Loucy (cell line): ENCODE data around the gene TREML2.

Source experiments
- H2AFZ ChIP-seq: fragments of 200-600 bp; sonication (generic); 2 replicates; pipeline ENCODE4 v1.6.0; 2016; ENCODE audit warnings: antibody characterized with exemption, mild to moderate bottlenecking, low read length, moderate library complexity
- H3F3A ChIP-seq: fragments of 200-600 bp; 2 replicates; pipeline ENCODE4 v1.6.0; 2016; ENCODE audit warnings: antibody characterized with exemption, low read depth, mild to moderate bottlenecking
- H3K27me3 ChIP-seq: fragments of 200-600 bp; sonication (generic); 2 replicates; pipeline ENCODE4 v1.6.1; 2014; ENCODE audit warnings: low read length, mild to moderate bottlenecking; ENCODE audit not compliant: insufficient read depth, poor library complexity, severe bottlenecking
- H3K36me3 ChIP-seq: fragments of 200-600 bp; sonication (generic); 2 replicates; pipeline ENCODE4 v1.6.1; 2016; ENCODE audit warnings: low read length; ENCODE audit not compliant: insufficient read depth
- H3K4me1 ChIP-seq: fragments of 200-600 bp; sonication (generic); 2 replicates; pipeline ENCODE4 v1.5.1; 2014; ENCODE audit warnings: low read length, mild to moderate bottlenecking; ENCODE audit not compliant: insufficient read depth, poor library complexity, severe bottlenecking
- H3K4me2 ChIP-seq: fragments of 200-600 bp; sonication (generic); 2 replicates; pipeline ENCODE4 v1.6.0; 2014; ENCODE audit warnings: antibody characterized with exemption, low read length, low read depth, mild to moderate bottlenecking; ENCODE audit not compliant: poor library complexity, severe bottlenecking
- H3K4me3 ChIP-seq: fragments of 200-600 bp; sonication (generic); 2 replicates; pipeline ENCODE4 v1.5.1; 2014; ENCODE audit warnings: low read length, mild to moderate bottlenecking, mixed read lengths; ENCODE audit not compliant: poor library complexity, severe bottlenecking
- H3K79me2 ChIP-seq: fragments of 200-600 bp; sonication (generic); 2 replicates; pipeline ENCODE4 v1.6.1; 2014; ENCODE audit warnings: low read length; ENCODE audit not compliant: insufficient read depth
- H3K9ac ChIP-seq: fragments of 200-600 bp; sonication (generic); 2 replicates; pipeline ENCODE4 v1.6.0; 2014; ENCODE audit warnings: mild to moderate bottlenecking, low read depth, low read length, moderate library complexity; ENCODE audit not compliant: poor library complexity, severe bottlenecking
- H3K9me2 ChIP-seq: fragments of 200-600 bp; sonication (generic); replicated peaks from 2 replicates; pipeline ENCODE4 v1.6.1; 2016; ENCODE audit warnings: low read depth, low read length, mixed read lengths
- H3K9me3 ChIP-seq: fragments of 200-600 bp; sonication (generic); 2 replicates; pipeline ENCODE4 v1.6.1; 2014; ENCODE audit warnings: mild to moderate bottlenecking, antibody characterized with exemption, low read length, low read depth; ENCODE audit not compliant: insufficient read depth
- H4K20me1 ChIP-seq: fragments of 200-600 bp; sonication (generic); 2 replicates; pipeline ENCODE4 v1.6.0; 2014; ENCODE audit warnings: antibody characterized with exemption, low read length, mild to moderate bottlenecking; ENCODE audit not compliant: insufficient read depth, poor library complexity, severe bottlenecking
- EZH2phosphoT487 ChIP-seq: fragments of 200-600 bp; IDR thresholded peaks from 2 replicates; pipeline ENCODE4 v1.6.1; 2018; ENCODE audit warnings: antibody characterized with exemption, mild to moderate bottlenecking, moderate library complexity, borderline replicate concordance
- TF ChIP-seq, protein P1 (sequence below): fragments of 200-600 bp; sonication (generic); conservative IDR thresholded peaks from 2 replicates; pipeline ENCODE4 v1.5.1; 2014; ENCODE audit warnings: mild to moderate bottlenecking, antibody characterized with exemption, low read length

The TREML2 gene

GRCh38 chr6:41201764-41202173 is 820 bp upstream of the TREML2 start:
- Histone ChIP-seq H3K36me3 (no peaks in the 10 kb centered on the region), H3K79me2 (no peaks in the 10 kb centered on the region), H3K4me2 (peak overlapping the region; percentile 73), H3K9ac (peak overlapping the region; percentile 55), H2AFZ (peak overlapping the region; percentile 20; the same call in 1 of the 2 replicates), H3F3A (peaks cover 20% of the 10 kb centered on the region), H3K4me3 (no peak overlapping the region), H4K20me1 (no peaks in the 10 kb centered on the region), H3K4me1 (peaks cover 42% of the 10 kb centered on the region), H3K9me3 (no peaks in the 10 kb centered on the region), H3K27me3 (no peaks in the 10 kb centered on the region), H3K9me2 (no peaks in the 10 kb centered on the region)
- no peak for TF ChIP-seq EZH2phosphoT487

- H2AFZ ChIP-seq: peak overlapping the region; percentile 20
- peak overlapping the region; percentile 73 for H3K4me2 ChIP-seq
- peaks cover 20% of the 10 kb centered on the region for H3F3A ChIP-seq
- peaks cover 42% of the 10 kb centered on the region for H3K4me1 ChIP-seq
- H3K79me2 ChIP-seq: no peaks in the 10 kb centered on the region
- no peaks in the 10 kb centered on the region for H3K27me3 ChIP-seq
- no peaks in the 10 kb centered on the region for H4K20me1 ChIP-seq
- no peaks in the 10 kb centered on the region for H3K9me2 ChIP-seq
- H3K9ac ChIP-seq: peak overlapping the region; percentile 55
- no peaks in the 10 kb centered on the region for H3K36me3 ChIP-seq
- H3K9me3 ChIP-seq: no peaks in the 10 kb centered on the region
- no peak for TF ChIP-seq EZH2phosphoT487
- TF ChIP-seq, protein P1, sequence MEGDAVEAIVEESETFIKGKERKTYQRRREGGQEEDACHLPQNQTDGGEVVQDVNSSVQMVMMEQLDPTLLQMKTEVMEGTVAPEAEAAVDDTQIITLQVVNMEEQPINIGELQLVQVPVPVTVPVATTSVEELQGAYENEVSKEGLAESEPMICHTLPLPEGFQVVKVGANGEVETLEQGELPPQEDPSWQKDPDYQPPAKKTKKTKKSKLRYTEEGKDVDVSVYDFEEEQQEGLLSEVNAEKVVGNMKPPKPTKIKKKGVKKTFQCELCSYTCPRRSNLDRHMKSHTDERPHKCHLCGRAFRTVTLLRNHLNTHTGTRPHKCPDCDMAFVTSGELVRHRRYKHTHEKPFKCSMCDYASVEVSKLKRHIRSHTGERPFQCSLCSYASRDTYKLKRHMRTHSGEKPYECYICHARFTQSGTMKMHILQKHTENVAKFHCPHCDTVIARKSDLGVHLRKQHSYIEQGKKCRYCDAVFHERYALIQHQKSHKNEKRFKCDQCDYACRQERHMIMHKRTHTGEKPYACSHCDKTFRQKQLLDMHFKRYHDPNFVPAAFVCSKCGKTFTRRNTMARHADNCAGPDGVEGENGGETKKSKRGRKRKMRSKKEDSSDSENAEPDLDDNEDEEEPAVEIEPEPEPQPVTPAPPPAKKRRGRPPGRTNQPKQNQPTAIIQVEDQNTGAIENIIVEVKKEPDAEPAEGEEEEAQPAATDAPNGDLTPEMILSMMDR: no peak
- peak overlapping the region; percentile 62 for H3K4me3 ChIP-seq
Observed at GRCh38 chr6:41200296-41200900, 551 bp downstream of the TREML2 start.

DNA sequence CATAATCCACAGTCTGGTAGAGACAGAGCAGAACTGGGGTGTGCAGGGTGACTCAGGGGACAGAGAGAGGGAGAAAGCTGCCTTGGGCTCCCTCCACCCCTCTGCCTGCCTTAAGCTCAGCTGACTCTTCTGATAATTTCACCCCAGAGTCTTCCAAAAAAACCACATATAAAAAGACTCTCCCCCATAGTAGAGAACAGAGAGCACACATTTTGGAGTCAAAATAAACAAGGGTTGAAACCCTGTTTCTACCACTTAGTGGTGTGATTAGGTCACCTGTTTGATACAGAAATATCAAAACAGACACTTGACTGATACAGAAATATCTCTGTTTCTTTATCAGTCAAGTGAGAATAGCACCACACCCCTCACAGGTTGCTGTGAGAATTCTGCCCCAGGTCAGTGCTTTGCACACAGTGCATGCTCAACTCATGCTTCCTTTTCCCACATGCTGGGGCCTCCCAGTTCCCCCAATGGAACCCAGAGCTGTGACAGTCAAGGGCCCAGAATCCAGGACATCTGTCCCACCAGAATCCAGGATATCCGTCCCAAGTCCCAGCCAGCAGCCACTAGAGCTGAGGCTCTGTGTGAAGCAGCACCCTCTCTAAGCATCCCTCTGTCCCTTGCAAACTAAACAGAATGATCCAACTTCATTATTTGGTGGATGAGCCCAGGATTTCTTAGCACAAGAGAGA is 1.2 kb downstream of the TREML2 start:
- Histone ChIP-seq H4K20me1 (no peaks in the 10 kb centered on the region), H3K4me2 (peak overlapping the region; percentile 73), H3K4me3 (peak overlapping the region; percentile 62), H3F3A (peaks cover 20% of the 10 kb centered on the region), H3K9ac (peak overlapping the region; percentile 55), H2AFZ (peak overlapping the region; percentile 20), H3K27me3 (no peaks in the 10 kb centered on the region), H3K4me1 (peaks cover 42% of the 10 kb centered on the region), H3K36me3 (no peaks in the 10 kb centered on the region), H3K9me3 (no peaks in the 10 kb centered on the region), H3K79me2 (no peaks in the 10 kb centered on the region), H3K9me2 (no peaks in the 10 kb centered on the region)
- no peak for TF ChIP-seq EZH2phosphoT487
- TF ChIP-seq, protein P1: no peak
